ENCODE data around the gene CENPE. TPM values are rescaled to one million over a fixed set of nuclear protein-coding genes. Genes with fewer than 3 reads are reported as not detected.
"Not testable (repeated sequence)": the region's sequence is repeated elsewhere in the genome, so short reads cannot be mapped to it uniquely, and the experiment has no call there.

CENPE gene, protein sequence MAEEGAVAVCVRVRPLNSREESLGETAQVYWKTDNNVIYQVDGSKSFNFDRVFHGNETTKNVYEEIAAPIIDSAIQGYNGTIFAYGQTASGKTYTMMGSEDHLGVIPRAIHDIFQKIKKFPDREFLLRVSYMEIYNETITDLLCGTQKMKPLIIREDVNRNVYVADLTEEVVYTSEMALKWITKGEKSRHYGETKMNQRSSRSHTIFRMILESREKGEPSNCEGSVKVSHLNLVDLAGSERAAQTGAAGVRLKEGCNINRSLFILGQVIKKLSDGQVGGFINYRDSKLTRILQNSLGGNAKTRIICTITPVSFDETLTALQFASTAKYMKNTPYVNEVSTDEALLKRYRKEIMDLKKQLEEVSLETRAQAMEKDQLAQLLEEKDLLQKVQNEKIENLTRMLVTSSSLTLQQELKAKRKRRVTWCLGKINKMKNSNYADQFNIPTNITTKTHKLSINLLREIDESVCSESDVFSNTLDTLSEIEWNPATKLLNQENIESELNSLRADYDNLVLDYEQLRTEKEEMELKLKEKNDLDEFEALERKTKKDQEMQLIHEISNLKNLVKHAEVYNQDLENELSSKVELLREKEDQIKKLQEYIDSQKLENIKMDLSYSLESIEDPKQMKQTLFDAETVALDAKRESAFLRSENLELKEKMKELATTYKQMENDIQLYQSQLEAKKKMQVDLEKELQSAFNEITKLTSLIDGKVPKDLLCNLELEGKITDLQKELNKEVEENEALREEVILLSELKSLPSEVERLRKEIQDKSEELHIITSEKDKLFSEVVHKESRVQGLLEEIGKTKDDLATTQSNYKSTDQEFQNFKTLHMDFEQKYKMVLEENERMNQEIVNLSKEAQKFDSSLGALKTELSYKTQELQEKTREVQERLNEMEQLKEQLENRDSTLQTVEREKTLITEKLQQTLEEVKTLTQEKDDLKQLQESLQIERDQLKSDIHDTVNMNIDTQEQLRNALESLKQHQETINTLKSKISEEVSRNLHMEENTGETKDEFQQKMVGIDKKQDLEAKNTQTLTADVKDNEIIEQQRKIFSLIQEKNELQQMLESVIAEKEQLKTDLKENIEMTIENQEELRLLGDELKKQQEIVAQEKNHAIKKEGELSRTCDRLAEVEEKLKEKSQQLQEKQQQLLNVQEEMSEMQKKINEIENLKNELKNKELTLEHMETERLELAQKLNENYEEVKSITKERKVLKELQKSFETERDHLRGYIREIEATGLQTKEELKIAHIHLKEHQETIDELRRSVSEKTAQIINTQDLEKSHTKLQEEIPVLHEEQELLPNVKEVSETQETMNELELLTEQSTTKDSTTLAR (N-terminal part only)
- total RNA-seq (1 to 10 TPM; 7.6 to 9.1 TPM), polyA plus RNA-seq (ENCODE audit: insufficient read length in 2 of 2) (1 to 10 TPM; 4.0 to 7.1 TPM)
- long read RNA-seq, donor 1: 0 reads
- long read RNA-seq, donor 2: 0 reads
- long read RNA-seq, donor 3: 0 reads
- long read RNA-seq, donor 4: 0 reads

DNA sequence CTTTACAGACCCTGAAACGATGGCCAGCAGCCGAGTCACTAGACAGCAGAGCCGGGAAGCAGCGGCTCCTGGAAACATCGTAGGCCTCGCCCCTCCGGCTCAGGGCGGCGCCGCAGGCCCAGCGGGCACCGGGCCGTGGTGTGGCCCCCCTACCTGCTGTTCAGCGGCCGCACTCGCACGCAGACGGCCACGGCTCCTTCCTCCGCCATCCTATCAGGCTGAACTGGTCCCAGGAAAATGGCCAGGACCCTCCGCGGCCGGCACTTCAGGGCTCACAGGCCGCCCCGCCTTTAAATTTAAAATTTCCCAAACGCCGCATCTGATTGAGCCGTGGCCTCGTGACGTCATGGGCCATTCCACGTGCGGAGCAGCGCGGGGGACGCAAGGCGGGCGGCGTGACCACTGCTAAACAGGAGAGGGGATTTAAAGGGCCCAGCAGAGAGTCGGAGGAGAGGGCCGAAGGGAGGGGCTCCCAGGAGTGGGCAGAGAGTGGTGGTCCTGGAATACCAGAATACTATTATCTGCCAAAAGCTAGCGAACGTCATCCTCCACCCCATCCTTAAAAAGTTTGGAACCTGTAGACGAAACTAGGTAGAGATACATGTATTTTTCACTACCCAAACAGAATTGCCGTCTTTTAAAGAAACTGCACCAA, at the start of gene CENPE:
CENPE (minus strand) TSS at position 233 of the 655 bp plus-strand sequence; CDS start at position 209, 24 bp downstream.
- no peaks in the 10 kb centered on the region for H3K9me3 ChIP-seq (ENCODE audit: control insufficient read depth, insufficient read depth, low read length)
- H3K4me1 ChIP-seq (ENCODE audit: control insufficient read depth, insufficient read depth, low read length): peaks cover 4% of the 10 kb centered on the region
- H3K4me3 ChIP-seq (ENCODE audit: low read depth, low read length): peak within 1 kb of the TSS; percentile 86
- H3K27me3 ChIP-seq (ENCODE audit: control insufficient read depth, insufficient read depth, low read length): no peaks in the 10 kb centered on the region
- H3K27ac ChIP-seq (ENCODE audit: low read depth, low read length): peak within 1 kb of the TSS; percentile 86
- no peaks in the 10 kb centered on the region for H3K36me3 ChIP-seq (ENCODE audit: control insufficient read depth, insufficient read depth, low read length)
- 0% methylated on average over 39 of the region's 44 CpGs for WGBS (ENCODE audit: insufficient coverage)
- DNase-seq (ENCODE audit: low read depth in 4 of 6, low spot score in 6 of 6): peak; percentile 79 to 97 (median 86)

DNA sequence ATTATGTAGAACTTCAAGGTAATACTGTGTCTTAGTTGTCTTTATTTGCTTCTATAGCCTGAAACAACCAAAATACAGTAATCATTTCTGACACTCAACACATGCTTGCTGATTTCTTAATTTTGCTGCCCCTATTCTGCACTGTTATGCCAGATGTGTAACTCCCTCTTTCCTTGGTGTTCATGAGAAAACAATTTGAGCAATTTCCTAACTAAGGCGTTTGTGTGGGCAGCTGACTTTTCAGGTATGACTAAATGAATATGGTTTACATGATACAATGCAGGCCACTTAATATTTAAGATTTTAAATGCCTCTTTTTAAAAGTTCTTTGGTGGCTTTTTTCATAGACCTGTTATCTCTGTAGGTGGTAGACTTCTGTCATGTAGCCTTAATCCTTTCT, 46.1 kb upstream of the CENPE start:
- no peaks in the 10 kb centered on the region for H3K36me3 ChIP-seq (ENCODE audit: control insufficient read depth, insufficient read depth, low read length)
- no peaks in the 10 kb centered on the region for H3K4me1 ChIP-seq (ENCODE audit: control insufficient read depth, insufficient read depth, low read length)
- H3K4me3 ChIP-seq (ENCODE audit: low read depth, low read length): no peak overlapping the region
- no peaks in the 10 kb centered on the region for H3K27me3 ChIP-seq (ENCODE audit: control insufficient read depth, insufficient read depth, low read length)
- WGBS (ENCODE audit: insufficient coverage): no CpG with 5 or more reads among the region's 1 CpG
- no peak for DNase-seq (ENCODE audit: low read depth in 4 of 6, low spot score in 6 of 6)
- no peaks in the 10 kb centered on the region for H3K9me3 ChIP-seq (ENCODE audit: control insufficient read depth, insufficient read depth, low read length)
- H3K27ac ChIP-seq (ENCODE audit: low read depth, low read length): no peak overlapping the region

DNA sequence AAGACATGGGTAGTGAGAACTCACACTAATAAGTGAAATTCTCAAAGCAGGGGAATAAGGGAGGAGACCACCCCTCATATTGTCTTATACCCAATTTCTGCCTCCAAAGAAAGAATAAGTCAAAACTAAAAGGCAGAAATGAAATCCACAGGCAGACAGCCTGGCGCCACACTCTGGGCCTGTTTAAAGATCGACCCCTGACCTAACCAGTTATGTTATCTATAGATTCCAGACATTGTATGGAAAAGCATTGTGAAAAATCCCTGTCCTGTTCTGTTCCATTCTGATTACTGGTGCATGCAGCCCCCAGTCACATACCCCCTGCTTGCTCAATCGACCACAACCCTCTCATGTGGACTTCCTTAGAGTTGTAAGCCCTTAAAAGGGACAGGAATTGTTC, 32.8 kb upstream of the CENPE start:
- H3K4me1 ChIP-seq (ENCODE audit: control insufficient read depth, insufficient read depth, low read length); DNase-seq (ENCODE audit: low read depth in 4 of 6, low spot score in 6 of 6); H3K27me3 ChIP-seq (ENCODE audit: control insufficient read depth, insufficient read depth, low read length); H3K36me3 ChIP-seq (ENCODE audit: control insufficient read depth, insufficient read depth, low read length); H3K4me3 ChIP-seq (ENCODE audit: low read depth, low read length); H3K27ac ChIP-seq (ENCODE audit: low read depth, low read length); H3K9me3 ChIP-seq (ENCODE audit: control insufficient read depth, insufficient read depth, low read length): not testable (repeated sequence)
- WGBS (ENCODE audit: insufficient coverage): no CpG with 5 or more reads among the region's 3 CpGs

DNA sequence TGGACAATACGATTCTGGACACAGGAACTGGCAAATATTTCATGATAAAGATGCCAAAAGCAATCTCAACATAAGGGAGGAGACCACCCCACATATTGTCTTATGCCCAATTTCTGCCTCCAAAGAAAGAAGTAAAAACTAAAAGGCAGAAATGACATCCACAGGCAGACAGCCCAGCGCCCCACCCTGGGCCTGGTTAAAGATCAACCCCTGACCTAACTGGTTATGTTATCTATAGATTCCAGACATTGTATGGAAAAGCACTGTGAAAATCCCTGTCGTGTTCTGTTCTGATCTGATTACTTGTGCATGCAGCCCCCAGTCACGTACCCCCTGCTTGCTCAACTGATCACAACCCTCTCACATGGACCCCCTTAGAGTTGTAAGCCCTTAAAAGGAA, 25.4 kb upstream of the CENPE start:
- not testable (repeated sequence) for H3K4me3 ChIP-seq (ENCODE audit: low read depth, low read length); H3K27me3 ChIP-seq (ENCODE audit: control insufficient read depth, insufficient read depth, low read length); DNase-seq (ENCODE audit: low read depth in 4 of 6, low spot score in 6 of 6); H3K27ac ChIP-seq (ENCODE audit: low read depth, low read length); H3K4me1 ChIP-seq (ENCODE audit: control insufficient read depth, insufficient read depth, low read length); H3K36me3 ChIP-seq (ENCODE audit: control insufficient read depth, insufficient read depth, low read length); H3K9me3 ChIP-seq (ENCODE audit: control insufficient read depth, insufficient read depth, low read length)
- 85% methylated on average over 4 of the region's 4 CpGs for WGBS (ENCODE audit: insufficient coverage)

DNA sequence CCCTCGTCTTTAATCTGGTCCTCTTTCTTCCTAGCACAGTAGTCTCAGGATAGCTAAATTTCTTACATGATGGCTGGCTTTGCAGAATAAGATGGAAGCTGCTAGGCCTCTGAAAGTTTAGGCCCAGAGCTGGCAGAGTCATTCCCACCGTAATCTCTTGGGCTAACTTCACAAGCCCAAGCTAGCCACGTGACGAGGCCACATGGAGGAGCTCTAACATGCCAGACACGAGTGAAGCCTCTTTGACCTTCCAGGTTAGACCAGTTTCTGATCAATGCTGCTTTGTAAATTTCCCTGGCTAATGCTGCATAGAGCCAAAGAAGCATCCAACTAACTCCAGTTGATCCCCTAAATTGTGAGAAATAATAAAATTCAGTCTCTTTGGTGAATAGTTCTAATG, 9.5 kb upstream of the CENPE start:
- DNase-seq (ENCODE audit: low read depth in 4 of 6, low spot score in 6 of 6): no peak
- no peaks in the 10 kb centered on the region for H3K36me3 ChIP-seq (ENCODE audit: control insufficient read depth, insufficient read depth, low read length)
- H3K4me3 ChIP-seq (ENCODE audit: low read depth, low read length): no peak overlapping the region
- no peaks in the 10 kb centered on the region for H3K27me3 ChIP-seq (ENCODE audit: control insufficient read depth, insufficient read depth, low read length)
- WGBS (ENCODE audit: insufficient coverage): 59% methylated on average over 4 of the region's 5 CpGs
- no peaks in the 10 kb centered on the region for H3K4me1 ChIP-seq (ENCODE audit: control insufficient read depth, insufficient read depth, low read length)
- no peaks in the 10 kb centered on the region for H3K9me3 ChIP-seq (ENCODE audit: control insufficient read depth, insufficient read depth, low read length)
- H3K27ac ChIP-seq (ENCODE audit: low read depth, low read length): no peak overlapping the region

DNA sequence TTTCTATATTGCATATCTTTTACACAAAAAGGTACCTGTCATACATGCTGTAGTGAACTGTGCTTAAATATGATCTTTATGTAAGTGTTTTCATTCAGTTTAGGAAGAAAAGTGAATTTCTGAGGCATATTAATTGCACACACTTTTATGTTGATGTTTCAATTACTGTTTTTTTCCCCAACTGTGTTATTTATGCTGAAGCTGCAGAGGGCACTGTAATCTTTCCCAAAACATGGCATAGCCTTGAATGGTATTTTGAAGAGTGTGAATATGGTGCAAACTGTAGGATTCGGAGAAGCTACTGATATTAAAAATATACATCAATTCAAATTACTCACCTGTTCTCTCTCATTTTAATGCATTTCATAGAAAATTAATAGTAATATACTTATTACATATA, 6.0 kb upstream of the CENPE start:
- Histone ChIP-seq H3K27ac (ENCODE audit: low read depth, low read length) (no peak overlapping the region), H3K4me1 (ENCODE audit: control insufficient read depth, insufficient read depth, low read length) (no peaks in the 10 kb centered on the region), H3K27me3 (ENCODE audit: control insufficient read depth, insufficient read depth, low read length) (no peaks in the 10 kb centered on the region), H3K36me3 (ENCODE audit: control insufficient read depth, insufficient read depth, low read length) (no peaks in the 10 kb centered on the region), H3K9me3 (ENCODE audit: control insufficient read depth, insufficient read depth, low read length) (no peaks in the 10 kb centered on the region), H3K4me3 (ENCODE audit: low read depth, low read length) (no peak overlapping the region)
- DNase-seq (ENCODE audit: low read depth in 4 of 6, low spot score in 6 of 6): peak in 3 of 6 donors; percentile 20 to 84 (median 51)
- no CpG with 5 or more reads among the region's 1 CpG for WGBS (ENCODE audit: insufficient coverage)

DNA sequence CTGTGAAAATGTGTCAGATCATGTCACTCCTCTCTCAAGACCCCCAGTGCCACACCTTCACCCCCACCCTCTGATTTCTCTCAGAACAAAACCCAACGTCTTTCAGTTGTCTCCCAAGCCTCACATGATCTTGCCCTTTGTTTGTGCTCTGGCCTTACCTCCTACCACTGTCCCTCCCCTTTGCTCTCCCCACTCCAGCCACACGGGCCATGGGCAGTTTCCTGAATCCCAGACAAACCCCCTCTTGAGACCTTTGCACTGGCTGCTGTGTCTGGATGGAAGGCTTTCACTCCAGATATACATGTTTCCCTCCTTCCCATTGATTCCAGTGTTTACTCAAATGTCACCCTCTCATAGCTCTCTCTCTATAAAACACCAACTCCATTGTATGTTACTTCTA, 3.6 kb upstream of the CENPE start:
- Histone ChIP-seq H3K9me3 (ENCODE audit: control insufficient read depth, insufficient read depth, low read length) (no peaks in the 10 kb centered on the region), H3K4me3 (ENCODE audit: low read depth, low read length) (no peak overlapping the region), H3K27ac (ENCODE audit: low read depth, low read length) (no peak overlapping the region), H3K36me3 (ENCODE audit: control insufficient read depth, insufficient read depth, low read length) (no peaks in the 10 kb centered on the region), H3K4me1 (ENCODE audit: control insufficient read depth, insufficient read depth, low read length) (peaks cover 4% of the 10 kb centered on the region), H3K27me3 (ENCODE audit: control insufficient read depth, insufficient read depth, low read length) (no peaks in the 10 kb centered on the region)
- WGBS (ENCODE audit: insufficient coverage): 21% methylated on average over 2 of the region's 2 CpGs
- no peak for DNase-seq (ENCODE audit: low read depth in 4 of 6, low spot score in 6 of 6)

DNA sequence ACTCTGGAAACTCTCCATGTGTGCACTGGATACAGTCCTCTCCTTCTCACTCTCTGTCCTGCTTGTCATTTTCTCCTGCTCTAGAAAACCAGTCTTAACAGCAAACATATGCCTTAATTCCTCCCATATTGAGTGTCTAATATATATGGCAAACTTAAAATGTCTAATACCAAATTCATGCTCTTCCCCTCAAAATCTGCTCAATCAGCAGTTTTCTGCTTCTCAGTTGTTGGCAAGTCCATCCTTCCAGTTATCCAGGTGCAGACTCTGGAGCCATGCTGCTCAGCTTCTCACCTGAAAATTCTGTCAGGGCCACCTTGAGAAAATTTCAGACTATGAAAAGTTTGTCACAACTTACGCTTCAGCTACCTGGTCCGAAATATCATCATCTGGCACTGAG, 3.1 kb upstream of the CENPE start:
- 100% methylated on average over 2 of the region's 2 CpGs for WGBS (ENCODE audit: insufficient coverage)
- Histone ChIP-seq H3K36me3 (ENCODE audit: control insufficient read depth, insufficient read depth, low read length) (no peaks in the 10 kb centered on the region), H3K27ac (ENCODE audit: low read depth, low read length) (no peak overlapping the region), H3K27me3 (ENCODE audit: control insufficient read depth, insufficient read depth, low read length) (no peaks in the 10 kb centered on the region), H3K4me1 (ENCODE audit: control insufficient read depth, insufficient read depth, low read length) (peaks cover 4% of the 10 kb centered on the region), H3K9me3 (ENCODE audit: control insufficient read depth, insufficient read depth, low read length) (no peaks in the 10 kb centered on the region), H3K4me3 (ENCODE audit: low read depth, low read length) (no peak overlapping the region)
- DNase-seq (ENCODE audit: low read depth in 4 of 6, low spot score in 6 of 6): no peak

DNA sequence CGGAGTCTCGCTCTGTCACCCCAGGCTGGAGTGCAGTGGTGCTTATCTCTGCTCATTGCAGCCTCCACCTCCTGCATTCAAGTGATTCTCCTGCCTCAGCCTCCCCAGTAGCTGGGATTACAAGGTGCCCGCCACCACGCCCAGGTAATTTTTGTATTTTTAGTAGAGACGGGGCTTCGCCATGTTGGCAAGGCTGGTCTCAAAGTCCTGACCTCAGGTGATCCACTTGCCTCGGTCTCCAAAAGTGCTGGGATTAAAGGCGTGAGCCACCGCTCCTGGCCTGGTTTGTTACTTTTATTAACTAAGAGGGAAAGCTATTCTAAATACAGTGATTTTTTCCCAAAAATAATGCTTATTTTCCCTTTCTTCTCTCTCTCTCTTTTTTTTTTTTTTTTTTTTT, 866 bp upstream of the CENPE start:
- Histone ChIP-seq H3K27ac (ENCODE audit: low read depth, low read length) (no peak overlapping the region), H3K9me3 (ENCODE audit: control insufficient read depth, insufficient read depth, low read length) (no peaks in the 10 kb centered on the region), H3K36me3 (ENCODE audit: control insufficient read depth, insufficient read depth, low read length) (no peaks in the 10 kb centered on the region), H3K4me3 (ENCODE audit: low read depth, low read length) (peak overlapping the region; percentile 86), H3K27me3 (ENCODE audit: control insufficient read depth, insufficient read depth, low read length) (no peaks in the 10 kb centered on the region), H3K4me1 (ENCODE audit: control insufficient read depth, insufficient read depth, low read length) (peaks cover 4% of the 10 kb centered on the region)
- WGBS (ENCODE audit: insufficient coverage): 100% methylated on average over 4 of the region's 9 CpGs
- DNase-seq (ENCODE audit: low read depth in 4 of 6, low spot score in 6 of 6): no peak
